PC-3 (cell line): ENCODE measurements around the gene LARP6. TPM values are rescaled to one million over a fixed set of nuclear protein-coding genes. Genes with fewer than 3 reads are reported as not detected.
A peak's percentile ranks its signal among the peaks of the same experiment; 100 is the strongest.

ENCODE experiments used
- ATAC-seq: fragments of 200-7000 bp; cut with Tn5 transposase; 2 replicates; pipeline ENCODE4 v1.9.1; 2020; ENCODE audit warnings: mild to moderate bottlenecking, moderate library complexity
- BruUV-seq: library from RNA; stranded (reverse); fragments of 400-500 nt; replicated peaks from 2 replicates; lab custom pipeline; 2021; lab: Mats Ljungman, UMichigan
- CTCF ChIA-PET: fragments of 300-600 bp; sonication (Branson Sonifier 250); formaldehyde crosslinking; loops from one replicate; lab custom pipeline; 2022; ENCODE audit warnings: antibody characterized with exemption; lab: Charles Lee
- POLR2A ChIA-PET: fragments of 300-600 bp; sonication (Branson Sonifier 250); formaldehyde crosslinking; loops from one replicate; lab custom pipeline; 2022; ENCODE audit warnings: antibody characterized with exemption; ENCODE audit not compliant: unreplicated experiment; lab: Charles Lee
- DNase-seq: peaks from one replicate; pipeline ENCODE4 v3.0.0-alpha.2; 2015
- H2AFZ ChIP-seq: fragments of 300-600 bp; sonication (generic); 2 replicates; pipeline ENCODE4 v1.6.0; 2016; ENCODE audit warnings: antibody characterized with exemption, low read length
- H3F3A ChIP-seq: fragments of 300-600 bp; sonication (generic); one replicate; pipeline ENCODE4 v1.6.0; 2017; ENCODE audit warnings: antibody characterized with exemption, low read length, control low read depth, mild to moderate bottlenecking; ENCODE audit not compliant: unreplicated experiment
- H3K27ac ChIP-seq: fragments of 300-600 bp; sonication (generic); 2 replicates; pipeline ENCODE4 v1.5.1; 2016; ENCODE audit warnings: mild to moderate bottlenecking, low read length
- H3K27me3 ChIP-seq: fragments of 300-600 bp; sonication (generic); 2 replicates; pipeline ENCODE4 v1.6.1; 2016; ENCODE audit warnings: low read length, mixed read lengths
- H3K36me3 ChIP-seq: fragments of 300-600 bp; sonication (generic); 2 replicates; pipeline ENCODE4 v1.6.1; 2016; ENCODE audit warnings: low read depth, mixed run types, low read length, mixed read lengths
- H3K4me1 ChIP-seq: fragments of 300-600 bp; sonication (generic); 2 replicates; pipeline ENCODE4 v1.5.1; 2016; ENCODE audit warnings: low read length; ENCODE audit not compliant: insufficient read depth
- H3K4me2 ChIP-seq: fragments of 300-600 bp; sonication (generic); 2 replicates; pipeline ENCODE4 v1.6.0; 2016; ENCODE audit warnings: low read length
- H3K4me3 ChIP-seq: fragments of 300-600 bp; sonication (generic); 2 replicates; pipeline ENCODE4 v1.5.1; 2016; ENCODE audit warnings: mild to moderate bottlenecking, low read length, mixed read lengths
- H3K79me2 ChIP-seq: fragments of 300-600 bp; sonication (generic); 2 replicates; pipeline ENCODE4 v1.6.1; 2017; ENCODE audit warnings: low read length, mixed read lengths
- H3K9ac ChIP-seq: fragments of 300-600 bp; sonication (generic); 2 replicates; pipeline ENCODE4 v1.6.0; 2016; ENCODE audit warnings: mild to moderate bottlenecking, low read length
- H3K9me2 ChIP-seq: fragments of 300-600 bp; sonication (generic); replicated peaks from 2 replicates; pipeline ENCODE4 v1.6.1; 2016; ENCODE audit warnings: mixed run types, low read length, mixed read lengths
- H3K9me3 ChIP-seq: fragments of 300-600 bp; sonication (generic); 2 replicates; pipeline ENCODE4 v1.6.1; 2016; ENCODE audit warnings: low read length, mixed read lengths
- H4K20me1 ChIP-seq: fragments of 300-600 bp; sonication (generic); 2 replicates; pipeline ENCODE4 v1.6.1; 2016; ENCODE audit warnings: low read length, mixed read lengths
- EZH2 ChIP-seq: fragments of 300-600 bp; sonication (generic); IDR thresholded peaks from one replicate; pipeline ENCODE4 v1.6.1; 2017; ENCODE audit warnings: antibody characterized with exemption, mild to moderate bottlenecking, low read length; ENCODE audit not compliant: unreplicated experiment
- EZH2phosphoT487 ChIP-seq: fragments of 300-600 bp; sonication (generic); IDR thresholded peaks from 2 replicates; pipeline ENCODE4 v1.6.1; 2018; ENCODE audit warnings: mild to moderate bottlenecking, antibody characterized with exemption, low read length, borderline replicate concordance
- intact Hi-C: fragments of 100-400 bp; cut with micrococcal nuclease; formaldehyde crosslinking; loops from 2 replicates; pipeline ENCODE4 v1.9.0; 2023
- total RNA-seq: library from RNA; depleted of rRNA; stranded (reverse); fragments of >200 nt; gene quantifications from 2 replicates; pipeline ENCODE4 v1.2.3, GENCODE V29; 2014
- TF ChIP-seq, protein P1 (sequence below): fragments of 300-600 bp; sonication (generic); conservative IDR thresholded peaks from 2 replicates; pipeline ENCODE4 v1.5.1; 2017; ENCODE audit warnings: antibody characterized with exemption, low read depth, mild to moderate bottlenecking, low read length

LARP6 gene
- total RNA-seq, 1 experiment from 2014 or later, result 133 TPM

DNA sequence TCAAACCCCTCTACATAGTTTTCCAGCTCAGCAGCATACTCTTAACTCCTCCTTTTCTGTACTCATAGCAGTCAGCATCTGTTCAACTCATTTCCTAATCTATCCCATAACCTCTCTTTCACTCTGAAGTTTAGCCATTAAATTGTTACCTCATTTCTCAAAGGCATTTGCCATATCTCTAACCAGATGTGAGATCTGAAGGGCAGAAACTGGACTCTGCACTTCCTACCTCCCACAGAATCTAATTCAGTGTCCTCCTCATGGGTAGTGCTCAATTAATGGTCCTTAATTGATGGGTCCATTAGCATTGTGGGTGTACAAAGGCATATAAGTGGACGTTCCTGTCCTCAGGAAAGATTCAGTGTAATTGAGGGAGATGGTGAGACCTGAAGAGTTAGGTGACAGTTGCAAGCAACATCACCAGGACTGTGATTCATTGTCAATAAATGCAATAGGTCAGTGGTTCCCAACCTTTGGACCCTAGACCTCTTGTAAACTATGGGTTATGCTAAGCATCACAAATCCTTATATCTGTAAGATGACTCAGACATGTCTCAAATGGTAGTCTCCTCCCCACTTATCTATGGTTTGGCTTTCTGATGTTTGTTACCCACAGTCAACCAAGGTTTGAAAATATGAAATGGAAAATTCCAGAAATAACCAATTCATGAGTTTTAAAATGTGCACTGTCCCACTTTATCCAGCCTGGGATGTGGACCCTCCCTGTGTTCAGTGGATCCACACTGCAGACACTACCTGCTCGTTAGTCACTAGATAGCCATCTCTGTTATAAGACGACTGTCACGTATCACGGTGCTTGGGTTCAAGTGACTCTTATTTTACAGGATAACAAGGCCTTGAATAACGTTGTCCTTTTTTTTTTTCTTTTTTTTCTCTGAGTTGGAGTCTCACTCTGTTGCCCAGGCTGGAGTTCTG is 65.6 kb downstream of the LARP6 start:
- ATAC-seq (peak; percentile 39), DNase-seq (peak; percentile 88)
- Histone ChIP-seq H3K4me1 (peaks cover 54% of the 10 kb centered on the region), H3K4me3 (no peak overlapping the region), H3K79me2 (no peaks in the 10 kb centered on the region), H3K9me2 (no peaks in the 10 kb centered on the region), H3K4me2 (peak overlapping the region; percentile 63), H4K20me1 (no peaks in the 10 kb centered on the region), H3F3A (peaks cover 15% of the 10 kb centered on the region), H3K36me3 (no peaks in the 10 kb centered on the region), H3K27ac (peak overlapping the region; percentile 65), H2AFZ (no peak overlapping the region), H3K9me3 (no peaks in the 10 kb centered on the region), H3K27me3 (no peaks in the 10 kb centered on the region), H3K9ac (no peak overlapping the region)
- BruUV-seq, result no TSS peak
- intact Hi-C loops, result no loop called here
- POLR2A ChIA-PET, result no interaction called here
- CTCF ChIA-PET, result no interaction called here
- TF ChIP-seq EZH2 (no peak), EZH2phosphoT487 (no peak)
- TF ChIP-seq, protein P1, sequence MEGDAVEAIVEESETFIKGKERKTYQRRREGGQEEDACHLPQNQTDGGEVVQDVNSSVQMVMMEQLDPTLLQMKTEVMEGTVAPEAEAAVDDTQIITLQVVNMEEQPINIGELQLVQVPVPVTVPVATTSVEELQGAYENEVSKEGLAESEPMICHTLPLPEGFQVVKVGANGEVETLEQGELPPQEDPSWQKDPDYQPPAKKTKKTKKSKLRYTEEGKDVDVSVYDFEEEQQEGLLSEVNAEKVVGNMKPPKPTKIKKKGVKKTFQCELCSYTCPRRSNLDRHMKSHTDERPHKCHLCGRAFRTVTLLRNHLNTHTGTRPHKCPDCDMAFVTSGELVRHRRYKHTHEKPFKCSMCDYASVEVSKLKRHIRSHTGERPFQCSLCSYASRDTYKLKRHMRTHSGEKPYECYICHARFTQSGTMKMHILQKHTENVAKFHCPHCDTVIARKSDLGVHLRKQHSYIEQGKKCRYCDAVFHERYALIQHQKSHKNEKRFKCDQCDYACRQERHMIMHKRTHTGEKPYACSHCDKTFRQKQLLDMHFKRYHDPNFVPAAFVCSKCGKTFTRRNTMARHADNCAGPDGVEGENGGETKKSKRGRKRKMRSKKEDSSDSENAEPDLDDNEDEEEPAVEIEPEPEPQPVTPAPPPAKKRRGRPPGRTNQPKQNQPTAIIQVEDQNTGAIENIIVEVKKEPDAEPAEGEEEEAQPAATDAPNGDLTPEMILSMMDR, result no peak

DNA sequence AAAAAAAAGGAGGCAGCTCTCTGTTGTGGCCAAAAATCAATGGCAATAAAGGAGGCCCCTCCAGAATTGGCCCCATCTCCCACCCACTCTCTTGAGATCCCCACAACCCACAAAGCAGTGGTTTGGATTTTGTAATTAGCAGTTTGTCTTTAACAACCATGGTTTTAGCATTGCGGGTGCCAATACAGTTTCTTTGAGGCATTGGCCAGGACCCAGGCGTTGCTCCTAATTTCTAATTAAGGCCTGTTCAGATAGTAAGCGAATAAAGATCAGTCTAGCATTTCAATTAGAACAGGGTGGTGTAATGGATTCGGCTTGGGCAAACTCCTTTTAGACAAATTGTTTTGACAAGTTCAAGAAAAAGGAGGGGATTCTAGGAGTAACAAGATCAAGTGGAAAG is 67.0 kb downstream of the LARP6 start:
- DNase-seq (no peak), ATAC-seq (no peak)
- Histone ChIP-seq H3F3A (peaks cover 15% of the 10 kb centered on the region), H3K27me3 (no peaks in the 10 kb centered on the region), H3K4me3 (no peak overlapping the region), H4K20me1 (no peaks in the 10 kb centered on the region), H2AFZ (no peak overlapping the region), H3K27ac (no peak overlapping the region), H3K4me2 (no peak overlapping the region), H3K9me2 (no peaks in the 10 kb centered on the region), H3K9ac (no peak overlapping the region), H3K9me3 (no peaks in the 10 kb centered on the region), H3K4me1 (peaks cover 54% of the 10 kb centered on the region), H3K79me2 (no peaks in the 10 kb centered on the region), H3K36me3 (no peaks in the 10 kb centered on the region)
- BruUV-seq, result no TSS peak
- no peak for TF ChIP-seq EZH2
- TF ChIP-seq, protein P1, result no peak
- TF ChIP-seq EZH2phosphoT487, result no peak
- intact Hi-C loops, result no loop called here
- ChIA-PET POLR2A (no interaction called here), CTCF (no interaction called here)

DNA sequence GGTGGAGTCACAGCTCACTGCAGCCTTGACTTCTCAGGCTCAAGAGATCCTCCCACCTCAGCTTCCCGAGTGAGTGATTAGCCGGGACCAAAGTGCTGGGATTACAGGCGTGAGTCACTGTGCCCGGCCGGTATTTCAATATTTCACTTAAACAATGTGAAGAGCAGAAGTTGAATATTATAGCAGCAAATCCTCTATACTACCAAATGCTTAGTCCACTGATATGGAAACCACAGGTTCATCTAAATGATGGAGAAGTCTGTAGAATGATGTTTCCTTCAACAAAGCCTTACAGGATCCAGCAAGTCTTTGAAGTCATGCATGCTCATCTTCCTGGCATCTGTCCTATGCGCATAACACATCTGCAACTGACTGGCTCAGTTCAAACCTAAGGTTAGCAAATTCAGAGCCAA is 70.3 kb downstream of the LARP6 start:
- intact Hi-C loops, result no loop called here
- Histone ChIP-seq H3K9me2 (no peaks in the 10 kb centered on the region), H3K36me3 (no peaks in the 10 kb centered on the region), H3K4me1 (peaks cover 56% of the 10 kb centered on the region), H4K20me1 (no peaks in the 10 kb centered on the region), H3K4me2 (peak overlapping the region; percentile 60), H3K4me3 (no peak overlapping the region), H3K27ac (peak overlapping the region; percentile 53), H3K9me3 (no peaks in the 10 kb centered on the region), H3F3A (peaks cover 12% of the 10 kb centered on the region), H3K27me3 (no peaks in the 10 kb centered on the region), H2AFZ (peak overlapping the region; percentile 2; the same call in 1 of the 2 replicates), H3K9ac (no peak overlapping the region), H3K79me2 (no peaks in the 10 kb centered on the region)
- TF ChIP-seq, protein P1, result no peak
- TF ChIP-seq EZH2phosphoT487 (no peak), EZH2 (no peak)
- POLR2A ChIA-PET, result interaction anchor here (0.6 kb wide), 1 partner anchor 11 kb away, joined by 3 read pairs; no protein-coding TSS in a partner anchor
- BruUV-seq, result no TSS peak
- DNase-seq, result peak; percentile 80
- CTCF ChIA-PET, result interaction anchor here (0.6 kb wide), 1 partner anchor 29 kb away, joined by 3 read pairs; no protein-coding TSS in a partner anchor
- peak; percentile 67 for ATAC-seq
